CD8-positive, alpha-beta memory T cell (primary cell): Measurements from ENCODE around the gene COX19. TPM values are rescaled to one million over a fixed set of nuclear protein-coding genes. Genes with fewer than 3 reads are reported as not detected.
A peak's percentile ranks its signal among the peaks of the same experiment; 100 is the strongest.

Experiments
- CTCF ChIA-PET: fragments of 350-600 bp; sonication (Branson Sonifier 250); formaldehyde crosslinking; loops from one replicate; lab custom pipeline; 2021; ENCODE audit warnings: antibody characterized with exemption; lab: Charles Lee
- POLR2A ChIA-PET: fragments of 350-600 bp; sonication (Branson Sonifier 250); formaldehyde crosslinking; loops from one replicate; lab custom pipeline; 2021; ENCODE audit warnings: antibody characterized with exemption; lab: Charles Lee
- DNase-seq, 5 donors: peaks; one replicate each; pipeline versions ENCODE4 v3.0.0 to v3.0.0-alpha.2; 2020 to 2022; ENCODE audit warnings: mixed read lengths in 1 of 5
- H3K27ac ChIP-seq: one replicate; pipeline ENCODE4 v1.7.0; 2013; ENCODE audit warnings: low read depth, mild to moderate bottlenecking, low read length, moderate library complexity
- H3K27me3 ChIP-seq: 2 replicates; pipeline ENCODE4 v1.7.0; 2013; ENCODE audit warnings: low read length, mild to moderate bottlenecking; ENCODE audit not compliant: insufficient read depth, poor library complexity, severe bottlenecking
- H3K36me3 ChIP-seq: 2 replicates; pipeline ENCODE4 v1.7.0; 2013; ENCODE audit warnings: mild to moderate bottlenecking, low read length, moderate library complexity; ENCODE audit not compliant: insufficient read depth
- H3K4me1 ChIP-seq: 2 replicates; pipeline ENCODE4 v1.7.0; 2013; ENCODE audit warnings: mild to moderate bottlenecking, low read length, moderate library complexity; ENCODE audit not compliant: insufficient read depth
- H3K4me3 ChIP-seq: 2 replicates; pipeline ENCODE4 v1.7.0; 2013; ENCODE audit warnings: mild to moderate bottlenecking, low read length
- H3K9me3 ChIP-seq: 2 replicates; pipeline ENCODE4 v1.7.0; 2013; ENCODE audit warnings: mild to moderate bottlenecking, low read length
- H3K27ac Mint-ChIP-seq, 8 donors: one replicate each; pipeline ENCODE4 v1.8.0; 2020 to 2021; ENCODE audit warnings: mixed read lengths in 8 of 8, mild to moderate bottlenecking in 6 of 8, inconsistent platforms in 3 of 8, moderate library complexity in 3 of 8
- H3K27me3 Mint-ChIP-seq, 2 donors: one replicate each; pipeline ENCODE4 v1.8.0; 2020 to 2021; ENCODE audit warnings: mixed read lengths in 2 of 2, mild to moderate bottlenecking in 1 of 2, moderate library complexity in 1 of 2
- H3K36me3 Mint-ChIP-seq, 3 donors: one replicate each; pipeline ENCODE4 v1.8.0; 2020 to 2021; ENCODE audit warnings: mixed read lengths in 3 of 3, inconsistent platforms in 1 of 3, mild to moderate bottlenecking in 1 of 3
- H3K4me1 Mint-ChIP-seq, 3 donors: one replicate each; pipeline ENCODE4 v1.8.0; 2020 to 2021; ENCODE audit warnings: mixed read lengths in 3 of 3, inconsistent platforms in 1 of 3, mild to moderate bottlenecking in 1 of 3
- H3K4me3 Mint-ChIP-seq, 7 donors: one replicate each; pipeline ENCODE4 v1.8.0; 2020 to 2021; ENCODE audit warnings: mixed read lengths in 7 of 7, mild to moderate bottlenecking in 6 of 7, moderate library complexity in 4 of 7, inconsistent platforms in 2 of 7
- H3K9me3 Mint-ChIP-seq, 5 donors: one replicate each; pipeline ENCODE4 v1.8.0; 2020 to 2022; ENCODE audit warnings: mixed read lengths in 5 of 5, mild to moderate bottlenecking in 3 of 5, moderate library complexity in 2 of 5, inconsistent platforms in 1 of 5
- polyA plus RNA-seq: library from polyadenylated mRNA; unstranded; fragments of 300-500 nt; fragmentation: Illumina TruSeq; gene quantifications from one replicate; pipeline ENCODE4 v1.2.3, GENCODE V29; 2021
- total RNA-seq, 2 experiments: library from RNA; stranded (reverse); gene quantifications; one replicate each; pipeline ENCODE4 v1.2.3, GENCODE V29; 2021

COX19 gene
- total and polyA plus RNA-seq, 3 experiments from 2014 or later = 18.9 to 25.9 (median 21.3) TPM

- peaks cover 0 to 14% (median 4%) of the 10 kb centered on the region in 3 donors for H3K36me3 Mint-ChIP-seq
- no peaks in the 10 kb centered on the region for H3K27me3 Mint-ChIP-seq
- DNase-seq = no peak
- H3K27me3 ChIP-seq = no peaks in the 10 kb centered on the region
- POLR2A ChIA-PET = interaction anchor here (0.6 kb wide), 1 partner anchor 111 kb away, joined by 8 read pairs; no protein-coding TSS in a partner anchor
- no peak overlapping the region for H3K27ac Mint-ChIP-seq
- no peak overlapping the region for H3K27ac ChIP-seq
- no peak overlapping the region for H3K4me3 ChIP-seq
- peaks cover 17 to 30% (median 20%) of the 10 kb centered on the region in 3 donors for H3K4me1 Mint-ChIP-seq
- no peaks in the 10 kb centered on the region for H3K36me3 ChIP-seq
- CTCF ChIA-PET = no interaction called here
- H3K9me3 ChIP-seq = no peaks in the 10 kb centered on the region
- H3K4me3 Mint-ChIP-seq = no peak overlapping the region
- H3K9me3 Mint-ChIP-seq = peaks cover 0 to 2% (median 0%) of the 10 kb centered on the region in 5 donors
- peaks cover 7% of the 10 kb centered on the region for H3K4me1 ChIP-seq
These were observed 39.3 kb upstream of the COX19 start for GRCh38 chr7:1014681-1015080.

- CTCF ChIA-PET = interaction anchor here (2.3 kb wide), 1 partner anchor 20 kb away, joined by 12 read pairs; no protein-coding TSS in a partner anchor
- Histone ChIP-seq H3K4me3 (no peak overlapping the region), H3K9me3 (no peaks in the 10 kb centered on the region), H3K27ac (no peak overlapping the region), H3K4me1 (peaks cover 7% of the 10 kb centered on the region), H3K27me3 (no peaks in the 10 kb centered on the region), H3K36me3 (no peaks in the 10 kb centered on the region)
- Mint-ChIP-seq H3K36me3 (peaks cover 0 to 22% (median 4%) of the 10 kb centered on the region in 3 donors), H3K27ac (peak overlapping the region in 1 of 8 donors; percentile 28), H3K4me3 (no peak overlapping the region), H3K9me3 (peaks cover 0 to 2% (median 0%) of the 10 kb centered on the region in 5 donors), H3K4me1 (peaks cover 19 to 31% (median 20%) of the 10 kb centered on the region in 3 donors), H3K27me3 (no peaks in the 10 kb centered on the region)
- POLR2A ChIA-PET = no interaction called here
- DNase-seq = no peak
These were observed 38.2 kb upstream of the COX19 start for GRCh38 chr7:1013581-1013980.

GRCh38 chr7:1012716-1013095, 37.4 kb upstream of the COX19 start:
- H3K36me3 Mint-ChIP-seq = peaks cover 0 to 17% (median 0%) of the 10 kb centered on the region in 3 donors
- CTCF ChIA-PET = interaction anchor here (2.3 kb wide), 1 partner anchor 19 kb away, joined by 12 read pairs; no protein-coding TSS in a partner anchor
- H3K4me1 Mint-ChIP-seq = peaks cover 12 to 24% (median 13%) of the 10 kb centered on the region in 3 donors

GRCh38 chr7:1012004-1012715, 36.8 kb upstream of the COX19 start:
- Mint-ChIP-seq H3K36me3 (peaks cover 0 to 19% (median 0%) of the 10 kb centered on the region in 3 donors), H3K4me1 (peaks cover 12 to 24% (median 13%) of the 10 kb centered on the region in 3 donors), H3K4me3 (no peak overlapping the region), H3K27ac (peak overlapping the region in 2 of 8 donors; percentile 33 to 97), H3K27me3 (no peaks in the 10 kb centered on the region), H3K9me3 (peaks cover 0 to 2% (median 0%) of the 10 kb centered on the region in 5 donors)
- no peaks in the 10 kb centered on the region for H3K9me3 ChIP-seq
- no peak overlapping the region for H3K27ac ChIP-seq
- H3K27me3 ChIP-seq = no peaks in the 10 kb centered on the region
- no peak for DNase-seq
- H3K4me1 ChIP-seq = peaks cover 7% of the 10 kb centered on the region
- no peak overlapping the region for H3K4me3 ChIP-seq
- ChIA-PET POLR2A (no interaction called here), CTCF (interaction anchor here (2.3 kb wide), 1 partner anchor 19 kb away, joined by 12 read pairs; no protein-coding TSS in a partner anchor)
- no peaks in the 10 kb centered on the region for H3K36me3 ChIP-seq

More at GRCh38 chr7:1012716-1013095, 37.4 kb upstream of the COX19 start:
- H3K36me3 ChIP-seq = no peaks in the 10 kb centered on the region
- H3K27me3 ChIP-seq = no peaks in the 10 kb centered on the region
- Mint-ChIP-seq H3K27me3 (no peaks in the 10 kb centered on the region), H3K27ac (no peak overlapping the region), H3K4me3 (peak overlapping the region in 1 of 7 donors; percentile 23), H3K9me3 (peaks cover 0 to 2% (median 0%) of the 10 kb centered on the region in 5 donors)
- H3K4me3 ChIP-seq = no peak overlapping the region
- no peak for DNase-seq
- H3K4me1 ChIP-seq = peaks cover 7% of the 10 kb centered on the region
- H3K9me3 ChIP-seq = no peaks in the 10 kb centered on the region
- POLR2A ChIA-PET = no interaction called here
- H3K27ac ChIP-seq = no peak overlapping the region

GRCh38 chr7:1011297-1012003, 36.1 kb upstream of the COX19 start:
- no peak overlapping the region for H3K4me3 ChIP-seq
- Mint-ChIP-seq H3K4me1 (peaks cover 12 to 24% (median 13%) of the 10 kb centered on the region in 3 donors), H3K27me3 (no peaks in the 10 kb centered on the region), H3K36me3 (peaks cover 0 to 22% (median 0%) of the 10 kb centered on the region in 3 donors), H3K27ac (peak overlapping the region; percentile 33 to 97 (median 88)), H3K4me3 (peak overlapping the region in 5 of 7 donors; percentile 10 to 83 (median 52)), H3K9me3 (peaks cover 0 to 2% (median 0%) of the 10 kb centered on the region in 5 donors)
- POLR2A ChIA-PET = no interaction called here
- peak in 1 of 5 donors; percentile 53 for DNase-seq
- no peaks in the 10 kb centered on the region for H3K27me3 ChIP-seq
- H3K36me3 ChIP-seq = no peaks in the 10 kb centered on the region
- no peak overlapping the region for H3K27ac ChIP-seq
- CTCF ChIA-PET = interaction anchor here (2.3 kb wide), 1 partner anchor 18 kb away, joined by 12 read pairs; no protein-coding TSS in a partner anchor
- no peaks in the 10 kb centered on the region for H3K9me3 ChIP-seq
- peaks cover 7% of the 10 kb centered on the region for H3K4me1 ChIP-seq

GRCh38 chr7:1010226-1010625, 34.9 kb upstream of the COX19 start:
- Mint-ChIP-seq H3K36me3 (peaks cover 0 to 26% (median 2%) of the 10 kb centered on the region in 3 donors), H3K27ac (no peak overlapping the region), H3K9me3 (peaks cover 0 to 2% (median 0%) of the 10 kb centered on the region in 5 donors), H3K27me3 (no peaks in the 10 kb centered on the region), H3K4me3 (no peak overlapping the region), H3K4me1 (peaks cover 12 to 24% (median 13%) of the 10 kb centered on the region in 3 donors)
- Histone ChIP-seq H3K4me3 (no peak overlapping the region), H3K4me1 (peaks cover 7% of the 10 kb centered on the region), H3K27ac (no peak overlapping the region), H3K27me3 (no peaks in the 10 kb centered on the region), H3K36me3 (no peaks in the 10 kb centered on the region), H3K9me3 (no peaks in the 10 kb centered on the region)
- POLR2A ChIA-PET = no interaction called here
- CTCF ChIA-PET = interaction anchor here (0.7 kb wide), 1 partner anchor 17 kb away, joined by 3 read pairs; no protein-coding TSS in a partner anchor
- DNase-seq = no peak

GRCh38 chr7:1009747-1010146, 34.4 kb upstream of the COX19 start:
- Histone ChIP-seq H3K36me3 (no peaks in the 10 kb centered on the region), H3K9me3 (no peaks in the 10 kb centered on the region), H3K27me3 (no peaks in the 10 kb centered on the region), H3K4me1 (peaks cover 7% of the 10 kb centered on the region), H3K27ac (no peak overlapping the region), H3K4me3 (no peak overlapping the region)
- Mint-ChIP-seq H3K4me1 (peaks cover 12 to 24% (median 13%) of the 10 kb centered on the region in 3 donors), H3K9me3 (peaks cover 0 to 2% (median 0%) of the 10 kb centered on the region in 5 donors), H3K27ac (peak overlapping the region in 1 of 8 donors; percentile 15), H3K27me3 (no peaks in the 10 kb centered on the region), H3K4me3 (no peak overlapping the region), H3K36me3 (peaks cover 0 to 26% (median 2%) of the 10 kb centered on the region in 3 donors)
- ChIA-PET CTCF (interaction anchor here (0.7 kb wide), 1 partner anchor 17 kb away, joined by 3 read pairs; no protein-coding TSS in a partner anchor), POLR2A (no interaction called here)
- no peak for DNase-seq
